NCI-H1436 treated with DMSO at 0.1 percent for 48 hours (cell line): ENCODE results near the gene FGF12.

ENCODE experiments used
- DNase-seq: peaks from one replicate; lab custom pipeline; 2025; lab: John Stamatoyannopoulos, UW

Gene FGF12

GRCh38 chr3:192258721-192259120 lies 468.6 kb downstream of the FGF12 start:
- no peak for DNase-seq

GRCh38 chr3:192255839-192256238 lies 471.5 kb downstream of the FGF12 start:
- DNase-seq = no peak

- DNase-seq = no peak
Measured at GRCh38 chr3:192253138-192253887, 474.0 kb downstream of the FGF12 start.

- DNase-seq = no peak
Measured at GRCh38 chr3:192249516-192249915, 477.8 kb downstream of the FGF12 start.

GRCh38 chr3:192246847-192247559 lies 480.3 kb downstream of the FGF12 start:
- DNase-seq = no peak

GRCh38 chr3:192244591-192244990 lies 482.8 kb downstream of the FGF12 start:
- no peak for DNase-seq

- no peak for DNase-seq
Measured at GRCh38 chr3:192239956-192240355, 487.4 kb downstream of the FGF12 start.

- DNase-seq = no peak
Measured at GRCh38 chr3:192237992-192238608, 489.2 kb downstream of the FGF12 start.

GRCh38 chr3:192229866-192230265 lies 497.5 kb downstream of the FGF12 start:
- no peak for DNase-seq

GRCh38 chr3:192224634-192225155 lies 502.6 kb downstream of the FGF12 start:
- DNase-seq = no peak

- DNase-seq = no peak
Measured at GRCh38 chr3:192223815-192224214, 503.5 kb downstream of the FGF12 start.

GRCh38 chr3:192220915-192221314 lies 506.4 kb downstream of the FGF12 start:
- no peak for DNase-seq

GRCh38 chr3:192219926-192220325 lies 507.4 kb downstream of the FGF12 start:
- DNase-seq = no peak

- no peak for DNase-seq
Measured at GRCh38 chr3:192216067-192216466, 511.3 kb downstream of the FGF12 start.

GRCh38 chr3:192212979-192213378 lies 514.4 kb downstream of the FGF12 start:
- no peak for DNase-seq

GRCh38 chr3:192212335-192212734 lies 515.0 kb downstream of the FGF12 start:
- DNase-seq = no peak

GRCh38 chr3:192207651-192208050 lies 519.7 kb downstream of the FGF12 start:
- DNase-seq = no peak

GRCh38 chr3:192207239-192207638 lies 520.1 kb downstream of the FGF12 start:
- no peak for DNase-seq

GRCh38 chr3:192194085-192194484 lies 533.3 kb downstream of the FGF12 start:
- DNase-seq = no peak

- no peak for DNase-seq
Measured at GRCh38 chr3:192188218-192188835, 539.0 kb downstream of the FGF12 start.

- DNase-seq = no peak
Measured at GRCh38 chr3:192187485-192188051, 539.8 kb downstream of the FGF12 start.

GRCh38 chr3:192186498-192186897 lies 540.8 kb downstream of the FGF12 start:
- no peak for DNase-seq
